HG02973 (cell line): ENCODE results near the gene ZFP2.

ENCODE experiments used
- ATAC-seq: cut with Tn5 transposase; IDR thresholded peaks from one replicate; pipeline ENCODE4 v1.9.1; 2021; ENCODE audit warnings: moderate library complexity; ENCODE audit not compliant: unreplicated experiment

Gene ZFP2

GRCh38 chr5:178965465-178966055 lies 69.8 kb downstream of the ZFP2 start:
- no peak for ATAC-seq

- no peak for ATAC-seq
Measured at GRCh38 chr5:178981381-178981780, 85.7 kb downstream of the ZFP2 start.
